Lung (tissue), 12 donors: Measurements from ENCODE around the gene MYH1. TPM values are rescaled to one million over a fixed set of nuclear protein-coding genes. Genes with fewer than 3 reads are reported as not detected.

Experiments
- ATAC-seq: fragments of 200-7000 bp; cut with Tn5 transposase; one replicate; pipeline ENCODE4 v1.9.1; 2020; ENCODE audit warnings: moderate number of reproducible peaks; ENCODE audit not compliant: insufficient read depth, low FRiP score
- DNase-seq, 3 donors: peaks; one replicate each; pipeline ENCODE4 v3.0.0-alpha.2; 2013 to 2017
- H3K27ac ChIP-seq, 2 donors: one replicate each; pipeline ENCODE4 v1.5.1; 2013; ENCODE audit warnings: mild to moderate bottlenecking in 2 of 2, moderate library complexity in 2 of 2, control low read depth in 1 of 2, inconsistent platforms in 1 of 2, low read depth in 1 of 2, low read length in 1 of 2
- H3K27me3 ChIP-seq, 3 donors: one replicate each; pipeline ENCODE4 v1.5.1; 2013; ENCODE audit warnings: low read length in 2 of 3; ENCODE audit not compliant: control insufficient read depth in 3 of 3, insufficient read depth in 3 of 3
- H3K36me3 ChIP-seq, 4 donors: one replicate each; pipeline ENCODE4 v1.5.1; 2013; ENCODE audit warnings: low read length in 4 of 4, mild to moderate bottlenecking in 1 of 4, moderate library complexity in 1 of 4; ENCODE audit not compliant: control insufficient read depth in 4 of 4, insufficient read depth in 4 of 4
- H3K4me1 ChIP-seq, 5 donors: one replicate each; pipeline ENCODE4 v1.5.1; 2013; ENCODE audit warnings: low read length in 5 of 5, mild to moderate bottlenecking in 2 of 5, moderate library complexity in 1 of 5; ENCODE audit not compliant: control insufficient read depth in 5 of 5, insufficient read depth in 5 of 5
- H3K4me3 ChIP-seq: one replicate; pipeline ENCODE4 v1.5.1; 2013; ENCODE audit warnings: mild to moderate bottlenecking, control low read depth, moderate library complexity
- H3K9ac ChIP-seq, 2 donors: one replicate each; pipeline ENCODE4 v1.5.1; 2013; ENCODE audit warnings: low read length in 2 of 2, control low read depth in 1 of 2; ENCODE audit not compliant: insufficient read depth in 1 of 2
- H3K9me3 ChIP-seq, 4 donors: one replicate each; pipeline ENCODE4 v1.5.1; 2013; ENCODE audit warnings: low read length in 3 of 4, mild to moderate bottlenecking in 1 of 4, moderate library complexity in 1 of 4; ENCODE audit not compliant: control insufficient read depth in 4 of 4, insufficient read depth in 3 of 4
- CTCF ChIP-seq: IDR thresholded peaks from 2 replicates; pipeline ENCODE4 v1.5.1; 2012; ENCODE audit warnings: mild to moderate bottlenecking; ENCODE audit errors: control extremely low read depth, extremely low read depth
- WGBS, 2 donors: extraction: QIAGEN DNeasy Blood & Tissue Kit; methylation state at CpG; one replicate each; pipeline ENCODE4 v1.1.7; 2013; 5-methylcytosine and 5-hydroxymethylcytosine counted together
- polyA plus RNA-seq, 2 donors: library from polyadenylated mRNA; stranded (reverse); fragments of 200-250 nt; gene quantifications; one replicate each; pipeline ENCODE4 v1.2.1, GENCODE V29; 2013
- total RNA-seq, 2 donors: library from RNA; depleted of rRNA in 1 of 2; stranded (reverse); fragments of >200 nt in 1 of 2; gene quantifications; one replicate each; pipeline ENCODE4 v1.2.1, GENCODE V29; 2014 to 2021
- donor health status: control.
- donor health status: control.
- donor health status: Bipolar disorder and iron deficiency.
- donor health status: healthy.
- donor health status: DM: yes; HTN: yes; CAD: no.

Gene MYH1
- total and polyA plus RNA-seq, 4 donors: 0.02 TPM; not detected in 2

DNA sequence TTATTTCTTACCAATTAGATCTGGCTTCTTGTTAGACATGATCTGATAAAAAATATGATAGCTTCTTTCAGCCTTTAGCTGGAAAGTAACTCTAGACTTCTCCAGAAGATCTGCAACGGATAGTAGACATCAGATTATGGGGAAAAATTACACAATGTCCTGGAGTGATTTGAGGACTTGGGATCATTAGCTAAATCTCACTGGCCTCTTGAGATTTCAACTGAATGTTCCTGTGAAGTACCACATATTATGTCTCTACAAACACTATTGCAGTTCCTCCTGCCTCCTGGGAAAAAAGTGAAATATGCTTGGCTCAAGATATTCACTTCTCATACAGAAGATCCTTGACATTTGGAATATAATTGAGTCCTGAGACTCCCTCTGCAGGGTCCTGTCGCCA is 5.5 kb downstream of the MYH1 start:
- WGBS, 2 donors: 67 to 85% methylated on average over 2 of the region's 2 CpGs

GRCh38 chr17:10499950-10500349 is 18.4 kb downstream of the MYH1 start:
- Histone ChIP-seq H3K9me3 (no peaks in the 10 kb centered on the region), H3K4me1 (no peaks in the 10 kb centered on the region), H3K9ac (no peak overlapping the region), H3K27me3 (no peaks in the 10 kb centered on the region), H3K36me3 (no peaks in the 10 kb centered on the region), H3K4me3 (no peak overlapping the region), H3K27ac (no peak overlapping the region)
- DNase-seq (peak in 1 of 3 donors; percentile 9), ATAC-seq (no peak)
- TF ChIP-seq CTCF: no peak
- 73 to 79% methylated on average over 3 of the region's 3 CpGs for WGBS, 2 donors

More for the DNA sequence above, 5.5 kb downstream of the MYH1 start:
- H3K4me1 ChIP-seq: no peaks in the 10 kb centered on the region
- DNase-seq (no peak), ATAC-seq (no peak)
- TF ChIP-seq CTCF: no peak
- H3K4me3 ChIP-seq: no peak overlapping the region
- H3K9me3 ChIP-seq: no peaks in the 10 kb centered on the region
- no peak overlapping the region for H3K27ac ChIP-seq
- no peaks in the 10 kb centered on the region for H3K27me3 ChIP-seq
- no peak overlapping the region for H3K9ac ChIP-seq
- no peaks in the 10 kb centered on the region for H3K36me3 ChIP-seq

DNA sequence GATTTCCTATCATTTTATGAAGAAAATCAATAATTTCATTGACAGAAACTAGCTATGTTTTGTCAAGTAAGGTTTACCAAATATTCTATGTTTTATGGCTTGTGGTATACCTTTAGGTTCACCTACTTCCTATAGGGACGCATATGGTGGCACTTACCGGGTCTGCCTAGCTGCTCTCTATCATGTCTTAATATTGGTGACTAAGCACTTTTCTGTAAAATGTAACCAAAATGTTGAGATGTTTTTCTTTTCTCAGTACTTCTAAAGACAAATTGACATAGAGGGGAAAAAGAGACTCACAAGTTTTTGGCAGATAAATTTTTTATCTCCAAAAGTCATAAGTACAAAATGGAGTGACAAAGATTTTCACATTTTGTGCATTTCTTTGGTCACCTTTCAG is 26.3 kb downstream of the MYH1 start:
- Histone ChIP-seq H3K9me3 (peaks cover 0 to 4% (median 1%) of the 10 kb centered on the region in 4 donors), H3K4me3 (no peak overlapping the region), H3K9ac (no peak overlapping the region), H3K4me1 (no peaks in the 10 kb centered on the region), H3K27me3 (no peaks in the 10 kb centered on the region), H3K36me3 (no peaks in the 10 kb centered on the region), H3K27ac (no peak overlapping the region)
- no peak for TF ChIP-seq CTCF
- ATAC-seq: no peak
- DNase-seq: no peak
- WGBS, 2 donors: 97 to 98% methylated on average over 2 of the region's 2 CpGs

DNA sequence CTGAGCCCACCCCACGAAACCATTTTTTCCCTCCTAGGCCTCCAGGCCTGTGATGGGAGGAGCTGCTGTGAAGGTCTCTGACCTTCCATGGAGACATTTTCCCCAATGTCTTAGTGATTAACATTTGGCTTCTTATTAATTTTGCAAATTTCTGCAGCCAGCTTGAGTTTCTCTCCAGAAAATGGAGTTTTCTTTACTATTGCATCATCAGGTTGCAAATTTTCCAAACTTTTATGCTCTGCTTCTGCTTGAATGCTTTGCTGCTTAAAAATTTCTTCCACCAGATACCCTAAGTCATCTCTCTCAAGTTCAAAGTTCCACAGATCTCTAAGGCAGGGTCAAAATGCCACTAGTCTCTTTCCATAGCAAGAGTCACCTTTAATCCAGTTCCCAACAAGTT is 36.1 kb downstream of the MYH1 start:
- peaks cover 0 to 9% (median 0%) of the 10 kb centered on the region in 3 donors for H3K27me3 ChIP-seq
- peaks cover 0 to 16% (median 2%) of the 10 kb centered on the region in 4 donors for H3K9me3 ChIP-seq
- no peak for DNase-seq
- ATAC-seq: no peak
- no peak overlapping the region for H3K27ac ChIP-seq
- H3K9ac ChIP-seq: no peak overlapping the region
- TF ChIP-seq CTCF: no peak
- no peaks in the 10 kb centered on the region for H3K4me1 ChIP-seq
- H3K4me3 ChIP-seq: no peak overlapping the region
- no peaks in the 10 kb centered on the region for H3K36me3 ChIP-seq
- 67 to 86% methylated on average over 1 of the region's 1 CpG for WGBS, 2 donors
